HCT116 (cell line): Measurements from ENCODE around the gene PBX1. TPM values are rescaled to one million over a fixed set of nuclear protein-coding genes. Genes with fewer than 3 reads are reported as not detected.

ENCODE experiments used
- ATAC-seq: fragments of 200-7000 bp; cut with Tn5 transposase; 2 replicates; pipeline ENCODE4 v1.9.1; 2020; ENCODE audit warnings: mild to moderate bottlenecking, moderate library complexity
- BruUV-seq: library from RNA; stranded (reverse); fragments of 400-500 nt; replicated peaks from 2 replicates; lab custom pipeline; 2021; lab: Mats Ljungman, UMichigan
- CTCF ChIA-PET: fragments of 300-600 bp; sonication (Branson Sonifier 250); formaldehyde crosslinking; loops from one replicate; lab custom pipeline; 2021; ENCODE audit warnings: antibody characterized with exemption; lab: Charles Lee
- POLR2A ChIA-PET: fragments of 300-600, 350-600 bp; sonication (Branson Sonifier 250); formaldehyde crosslinking; loops from one replicate; lab custom pipeline; 2021; ENCODE audit warnings: antibody characterized with exemption; lab: Charles Lee
- RAD21 ChIA-PET, 2 experiments: fragments of 300-600 bp; sonication (Branson Sonifier 250); formaldehyde crosslinking; loops; one replicate each; lab custom pipeline; 2023; ENCODE audit warnings: low total read pairs in 2 of 2; ENCODE audit not compliant: uncharacterized antibody in 2 of 2, unreplicated experiment in 2 of 2, low non-redundant PET in 1 of 2; lab: Charles Lee
- DNase-seq: peaks from one replicate; pipeline ENCODE4 v3.0.0-alpha.2; 2010; ENCODE audit warnings: low read depth, low spot score
- H2AFZ ChIP-seq: fragments of 200-600 bp; shearing (Covaris generic), sonication (generic); 2 replicates; pipeline ENCODE4 v1.6.1; 2017; ENCODE audit warnings: low read depth, mixed run types, mixed read lengths, antibody characterized with exemption, low read length; ENCODE audit not compliant: poor library complexity, severe bottlenecking
- H3K27ac ChIP-seq: 2 replicates; pipeline ENCODE4 v1.5.1; 2012; ENCODE audit warnings: low read depth, low read length
- H3K27me3 ChIP-seq: fragments of 200-600 bp; sonication (generic); 2 replicates; pipeline ENCODE4 v1.6.1; 2016; ENCODE audit warnings: mixed run types, low read length, mixed read lengths; ENCODE audit not compliant: insufficient read depth
- H3K36me3 ChIP-seq, 2 experiments: fragments of 200-500 bp in 1 of 2; fragments of 200-600 bp in 1 of 2; sonication (Bioruptor generic) in 1 of 2; sonication (generic) in 1 of 2; 2 replicates each; pipeline versions ENCODE4 v1.5.1 to v1.6.1; 2014 to 2016; ENCODE audit warnings: low read length in 2 of 2, inconsistent platforms in 1 of 2, mixed read lengths in 1 of 2, mixed run types in 1 of 2; ENCODE audit not compliant: insufficient read depth in 2 of 2, control insufficient read depth in 1 of 2
- H3K4me1 ChIP-seq, 2 experiments: fragments of 200-600 bp in 1 of 2; sonication (generic) in 1 of 2; 2 replicates each; pipeline versions ENCODE4 v1.5.1 to v1.6.1; 2012 to 2017; ENCODE audit warnings: low read length in 2 of 2, inconsistent platforms in 1 of 2, mild to moderate bottlenecking in 1 of 2, mixed read lengths in 1 of 2, mixed run types in 1 of 2, moderate library complexity in 1 of 2; ENCODE audit not compliant: insufficient read depth in 2 of 2, control insufficient read depth in 1 of 2
- H3K4me2 ChIP-seq: fragments of 200-600 bp; sonication (generic); 2 replicates; pipeline ENCODE4 v1.6.1; 2017; ENCODE audit warnings: mixed run types, low read length, mixed read lengths
- H3K4me3 ChIP-seq, 2 experiments: fragments of 200-600 bp in 1 of 2; sonication (generic) in 1 of 2; replicated peaks in 1 of 2; 2 replicates each; pipeline ENCODE4 v1.5.1; 2011 to 2016; ENCODE audit warnings: low read length in 2 of 2, control low read depth in 1 of 2, low read depth in 1 of 2, mild to moderate bottlenecking in 1 of 2, mixed read lengths in 1 of 2, mixed run types in 1 of 2
- H3K79me2 ChIP-seq: fragments of 200-600 bp; sonication (generic); 2 replicates; pipeline ENCODE4 v1.6.1; 2017; ENCODE audit warnings: mild to moderate bottlenecking, mixed run types, low read length, moderate library complexity, mixed read lengths; ENCODE audit not compliant: insufficient read depth
- H3K9ac ChIP-seq: fragments of 200-600 bp; sonication (generic); 2 replicates; pipeline ENCODE4 v1.6.1; 2016; ENCODE audit warnings: low read length, mixed read lengths
- H3K9me2 ChIP-seq: fragments of 200-600 bp; sonication (generic), shearing (Covaris generic); 2 replicates; pipeline ENCODE4 v1.6.1; 2017; ENCODE audit warnings: mixed run types, mild to moderate bottlenecking, moderate library complexity; ENCODE audit not compliant: insufficient read depth
- H3K9me3 ChIP-seq, 2 experiments: fragments of 200-500 bp in 1 of 2; fragments of 200-600 bp in 1 of 2; sonication (Bioruptor generic) in 1 of 2; sonication (generic) in 1 of 2; 2 replicates each; pipeline ENCODE4 v1.6.1; 2014 to 2017; ENCODE audit warnings: low read length in 2 of 2, mixed read lengths in 2 of 2, inconsistent platforms in 1 of 2, low read depth in 1 of 2, mild to moderate bottlenecking in 1 of 2, mixed run types in 1 of 2, moderate library complexity in 1 of 2; ENCODE audit not compliant: control insufficient read depth in 1 of 2, insufficient read depth in 1 of 2
- H4K20me1 ChIP-seq: fragments of 200-600 bp; sonication (generic), shearing (Covaris generic); 2 replicates; pipeline ENCODE4 v1.6.1; 2017; ENCODE audit warnings: mixed run types, mild to moderate bottlenecking, moderate library complexity; ENCODE audit not compliant: insufficient read depth
- ELF1 ChIP-seq: IDR thresholded peaks from 2 replicates; pipeline ENCODE4 v1.6.1; 2012; ENCODE audit warnings: low read depth, borderline replicate concordance
- EZH2 ChIP-seq: fragments of 200-600 bp; sonication (generic); IDR thresholded peaks from 2 replicates; pipeline ENCODE4 v1.6.1; 2017; ENCODE audit warnings: antibody characterized with exemption, mixed run types
- FOSL1 ChIP-seq: IDR thresholded peaks from 2 replicates; pipeline ENCODE4 v1.6.1; 2012; ENCODE audit warnings: low read depth
- JUND ChIP-seq: IDR thresholded peaks from 2 replicates; pipeline ENCODE4 v1.6.1; 2012
- POLR2A ChIP-seq: IDR thresholded peaks from 2 replicates; pipeline ENCODE4 v1.7.0; 2011; ENCODE audit warnings: borderline replicate concordance; ENCODE audit not compliant: insufficient read depth, insufficient read length; ENCODE audit errors: extremely low read depth
- POLR2AphosphoS5 ChIP-seq: IDR thresholded peaks from 2 replicates; pipeline ENCODE4 v1.6.1; 2011; ENCODE audit warnings: mild to moderate bottlenecking, low read depth, low read length, moderate library complexity
- YY1 ChIP-seq: IDR thresholded peaks from 2 replicates; pipeline ENCODE4 v1.6.1; 2011; ENCODE audit warnings: low read length, low read depth, moderate library complexity, mild to moderate bottlenecking; ENCODE audit not compliant: insufficient replicate concordance; ENCODE audit errors: extremely low read depth
- ZFX ChIP-seq: fragments of 450-650 bp; IDR thresholded peaks from 2 replicates; pipeline ENCODE4 v1.6.1; 2017
- intact Hi-C: fragments of 100-400 bp; cut with micrococcal nuclease; formaldehyde crosslinking; loops from 2 replicates; pipeline ENCODE4 v1.10.0; 2022
- total RNA-seq: library from RNA; stranded (reverse); gene quantifications from one replicate; pipeline ENCODE4 v1.2.1, GENCODE V29; 2021; ENCODE audit not compliant: unreplicated experiment
- TF ChIP-seq, protein P1 (sequence below), 3 experiments: fragments of 200-600 bp in 1 of 3; sonication (generic) in 1 of 3; IDR thresholded peaks in 2 of 3; conservative IDR thresholded peaks in 1 of 3; 2 replicates each; pipeline ENCODE4 v1.5.1; 2012 to 2017; ENCODE audit warnings: low read depth in 2 of 3, low read length in 2 of 3, antibody characterized with exemption in 1 of 3, borderline replicate concordance in 1 of 3, control low read depth in 1 of 3, mild to moderate bottlenecking in 1 of 3, mixed read lengths in 1 of 3, mixed run types in 1 of 3, moderate library complexity in 1 of 3; ENCODE audit not compliant: insufficient read depth in 1 of 3
- TF ChIP-seq, protein P2 (sequence below): IDR thresholded peaks from 2 replicates; pipeline ENCODE4 v1.6.1; 2011; ENCODE audit warnings: mild to moderate bottlenecking, low read length, moderate library complexity; ENCODE audit not compliant: insufficient replicate concordance; ENCODE audit errors: extremely low read depth
- TF ChIP-seq, protein P3 (sequence below): IDR thresholded peaks from 2 replicates; pipeline ENCODE4 v1.6.1; 2012; ENCODE audit warnings: low read depth

PBX1 gene
- total RNA-seq, 1 experiment from 2014 or later, result 29.6 TPM

DNA sequence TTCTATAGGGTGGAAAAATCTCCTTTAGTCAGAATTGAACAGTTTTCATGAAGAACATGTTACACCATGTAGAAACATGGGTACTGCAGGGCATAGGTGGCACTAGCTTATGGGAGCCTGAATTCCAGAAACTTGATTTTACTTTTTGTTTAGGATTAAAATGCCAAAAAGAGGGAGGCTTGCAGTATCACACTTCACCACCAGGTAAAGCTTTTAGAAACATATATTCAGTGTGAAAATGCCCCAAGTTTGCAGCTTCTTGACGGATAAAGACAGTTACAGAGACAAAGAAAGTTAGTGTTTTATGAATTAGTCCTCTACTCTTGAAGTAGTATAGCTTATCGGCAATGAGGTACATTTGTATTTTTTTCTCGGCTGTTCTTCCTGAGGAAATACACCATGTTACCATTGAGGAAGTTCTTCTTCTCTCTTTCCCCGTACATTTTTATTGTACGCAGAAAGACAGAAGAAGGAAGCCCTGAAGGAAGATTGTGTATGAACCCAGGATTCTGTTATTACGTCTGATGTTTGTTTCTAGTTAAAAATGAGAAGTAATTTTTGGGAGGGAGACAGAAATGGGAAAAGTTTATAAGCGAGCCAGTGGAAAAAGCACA, 66.1 kb downstream of the PBX1 start:
- intact Hi-C loops, result no loop called here
- RAD21 ChIA-PET, result no interaction called here
- peak; percentile 66 for ATAC-seq
- Histone ChIP-seq H3K4me2 (no peak overlapping the region), H3K36me3 (no peaks in the 10 kb centered on the region), H3K27me3 (no peaks in the 10 kb centered on the region), H2AFZ (no peak overlapping the region), H3K27ac (no peak overlapping the region), H3K79me2 (no peaks in the 10 kb centered on the region), H3K4me1 (peaks cover 1 to 4% of the 10 kb centered on the region in 2 experiments; a peak in 2 of 4 replicates), H3K4me3 (no peak overlapping the region), H3K9ac (no peak overlapping the region), H3K9me2 (no peaks in the 10 kb centered on the region), H4K20me1 (no peaks in the 10 kb centered on the region), H3K9me3 (no peaks in the 10 kb centered on the region)
- POLR2A ChIA-PET, result no interaction called here
- no peak for DNase-seq
- no TSS peak for BruUV-seq
- CTCF ChIA-PET, result interaction anchor here (0.7 to 1.0 kb wide), 5 partner anchors 9 to 448 kb away, joined by 3 to 7 read pairs (median 3); no protein-coding TSS in a partner anchor
- TF ChIP-seq, protein P1, sequence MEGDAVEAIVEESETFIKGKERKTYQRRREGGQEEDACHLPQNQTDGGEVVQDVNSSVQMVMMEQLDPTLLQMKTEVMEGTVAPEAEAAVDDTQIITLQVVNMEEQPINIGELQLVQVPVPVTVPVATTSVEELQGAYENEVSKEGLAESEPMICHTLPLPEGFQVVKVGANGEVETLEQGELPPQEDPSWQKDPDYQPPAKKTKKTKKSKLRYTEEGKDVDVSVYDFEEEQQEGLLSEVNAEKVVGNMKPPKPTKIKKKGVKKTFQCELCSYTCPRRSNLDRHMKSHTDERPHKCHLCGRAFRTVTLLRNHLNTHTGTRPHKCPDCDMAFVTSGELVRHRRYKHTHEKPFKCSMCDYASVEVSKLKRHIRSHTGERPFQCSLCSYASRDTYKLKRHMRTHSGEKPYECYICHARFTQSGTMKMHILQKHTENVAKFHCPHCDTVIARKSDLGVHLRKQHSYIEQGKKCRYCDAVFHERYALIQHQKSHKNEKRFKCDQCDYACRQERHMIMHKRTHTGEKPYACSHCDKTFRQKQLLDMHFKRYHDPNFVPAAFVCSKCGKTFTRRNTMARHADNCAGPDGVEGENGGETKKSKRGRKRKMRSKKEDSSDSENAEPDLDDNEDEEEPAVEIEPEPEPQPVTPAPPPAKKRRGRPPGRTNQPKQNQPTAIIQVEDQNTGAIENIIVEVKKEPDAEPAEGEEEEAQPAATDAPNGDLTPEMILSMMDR (IDR thresholded peaks at IDR 0.05 in 2 of 3, conservative IDR thresholded peaks at IDR 0.05 in 1 of 3; ENCODE audit: borderline replicate concordance in 1 of 3, insufficient read depth in 1 of 3, low read depth in 2 of 3, low read length in 2 of 3), result peak in 2 of 3 experiments; percentile 32 to 52; a peak in 3 of 6 replicates
- no peak for TF ChIP-seq ZFX

DNA sequence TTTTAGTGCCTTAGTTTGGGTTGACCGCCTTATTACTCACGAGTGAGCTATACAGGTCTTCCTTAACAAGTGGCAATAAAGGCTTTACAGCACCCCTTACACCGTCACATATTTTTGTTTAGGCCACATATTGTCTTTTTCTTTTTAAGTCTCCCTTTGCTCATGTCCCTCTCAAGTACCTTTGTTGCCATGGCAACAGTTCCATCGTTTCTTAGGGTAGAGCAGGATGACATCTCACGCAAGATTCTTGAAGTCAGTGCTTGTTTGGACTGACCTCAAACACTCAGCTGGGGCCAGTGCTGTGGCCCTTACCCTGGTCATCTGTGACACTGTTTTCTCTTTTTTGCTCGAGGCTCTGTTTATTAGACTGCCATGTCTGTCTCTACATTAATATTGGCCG, 69.8 kb downstream of the PBX1 start:
- no peaks in the 10 kb centered on the region for H3K9me3 ChIP-seq
- no peak overlapping the region for H3K4me3 ChIP-seq
- intact Hi-C loops, result no loop called here
- no peaks in the 10 kb centered on the region for H3K79me2 ChIP-seq
- ATAC-seq, result no peak
- no peak for DNase-seq
- H3K4me2 ChIP-seq, result no peak overlapping the region
- no peaks in the 10 kb centered on the region for H3K9me2 ChIP-seq
- no peaks in the 10 kb centered on the region for H3K36me3 ChIP-seq
- H3K9ac ChIP-seq, result no peak overlapping the region
- no peaks in the 10 kb centered on the region for H4K20me1 ChIP-seq
- ChIA-PET RAD21 (no interaction called here), POLR2A (interaction anchor here (0.7 kb wide), 1 partner anchor 17 kb away, joined by 3 read pairs; no protein-coding TSS in a partner anchor), CTCF (no interaction called here)
- H3K27ac ChIP-seq, result no peak overlapping the region
- H3K4me1 ChIP-seq, result peaks cover 4 to 11% of the 10 kb centered on the region in 2 experiments; a peak in 2 of 4 replicates
- no peak overlapping the region for H2AFZ ChIP-seq
- BruUV-seq, result no TSS peak
- no peaks in the 10 kb centered on the region for H3K27me3 ChIP-seq
- TF ChIP-seq, protein P2, sequence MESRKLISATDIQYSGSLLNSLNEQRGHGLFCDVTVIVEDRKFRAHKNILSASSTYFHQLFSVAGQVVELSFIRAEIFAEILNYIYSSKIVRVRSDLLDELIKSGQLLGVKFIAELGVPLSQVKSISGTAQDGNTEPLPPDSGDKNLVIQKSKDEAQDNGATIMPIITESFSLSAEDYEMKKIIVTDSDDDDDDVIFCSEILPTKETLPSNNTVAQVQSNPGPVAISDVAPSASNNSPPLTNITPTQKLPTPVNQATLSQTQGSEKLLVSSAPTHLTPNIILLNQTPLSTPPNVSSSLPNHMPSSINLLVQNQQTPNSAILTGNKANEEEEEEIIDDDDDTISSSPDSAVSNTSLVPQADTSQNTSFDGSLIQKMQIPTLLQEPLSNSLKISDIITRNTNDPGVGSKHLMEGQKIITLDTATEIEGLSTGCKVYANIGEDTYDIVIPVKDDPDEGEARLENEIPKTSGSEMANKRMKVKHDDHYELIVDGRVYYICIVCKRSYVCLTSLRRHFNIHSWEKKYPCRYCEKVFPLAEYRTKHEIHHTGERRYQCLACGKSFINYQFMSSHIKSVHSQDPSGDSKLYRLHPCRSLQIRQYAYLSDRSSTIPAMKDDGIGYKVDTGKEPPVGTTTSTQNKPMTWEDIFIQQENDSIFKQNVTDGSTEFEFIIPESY, result no peak
- TF ChIP-seq POLR2AphosphoS5 (no peak), YY1 (no peak), EZH2 (no peak), POLR2A (no peak), FOSL1 (no peak), ELF1 (no peak), JUND (no peak)
- TF ChIP-seq, protein P3, sequence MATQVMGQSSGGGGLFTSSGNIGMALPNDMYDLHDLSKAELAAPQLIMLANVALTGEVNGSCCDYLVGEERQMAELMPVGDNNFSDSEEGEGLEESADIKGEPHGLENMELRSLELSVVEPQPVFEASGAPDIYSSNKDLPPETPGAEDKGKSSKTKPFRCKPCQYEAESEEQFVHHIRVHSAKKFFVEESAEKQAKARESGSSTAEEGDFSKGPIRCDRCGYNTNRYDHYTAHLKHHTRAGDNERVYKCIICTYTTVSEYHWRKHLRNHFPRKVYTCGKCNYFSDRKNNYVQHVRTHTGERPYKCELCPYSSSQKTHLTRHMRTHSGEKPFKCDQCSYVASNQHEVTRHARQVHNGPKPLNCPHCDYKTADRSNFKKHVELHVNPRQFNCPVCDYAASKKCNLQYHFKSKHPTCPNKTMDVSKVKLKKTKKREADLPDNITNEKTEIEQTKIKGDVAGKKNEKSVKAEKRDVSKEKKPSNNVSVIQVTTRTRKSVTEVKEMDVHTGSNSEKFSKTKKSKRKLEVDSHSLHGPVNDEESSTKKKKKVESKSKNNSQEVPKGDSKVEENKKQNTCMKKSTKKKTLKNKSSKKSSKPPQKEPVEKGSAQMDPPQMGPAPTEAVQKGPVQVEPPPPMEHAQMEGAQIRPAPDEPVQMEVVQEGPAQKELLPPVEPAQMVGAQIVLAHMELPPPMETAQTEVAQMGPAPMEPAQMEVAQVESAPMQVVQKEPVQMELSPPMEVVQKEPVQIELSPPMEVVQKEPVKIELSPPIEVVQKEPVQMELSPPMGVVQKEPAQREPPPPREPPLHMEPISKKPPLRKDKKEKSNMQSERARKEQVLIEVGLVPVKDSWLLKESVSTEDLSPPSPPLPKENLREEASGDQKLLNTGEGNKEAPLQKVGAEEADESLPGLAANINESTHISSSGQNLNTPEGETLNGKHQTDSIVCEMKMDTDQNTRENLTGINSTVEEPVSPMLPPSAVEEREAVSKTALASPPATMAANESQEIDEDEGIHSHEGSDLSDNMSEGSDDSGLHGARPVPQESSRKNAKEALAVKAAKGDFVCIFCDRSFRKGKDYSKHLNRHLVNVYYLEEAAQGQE, result no peak
